GM23338 (cell line): Measurements from ENCODE around the gene TRIM68. TPM values are rescaled to one million over a fixed set of nuclear protein-coding genes. Genes with fewer than 3 reads are reported as not detected.

Experiments used
- ATAC-seq: fragments of 200-7000 bp; cut with Tn5 transposase; 3 replicates; pipeline ENCODE4 v1.9.1; 2020
- DNase-seq: peaks from one replicate; pipeline ENCODE4 v3.0.0-alpha.2; 2015; ENCODE audit warnings: low spot score
- H2AFZ ChIP-seq: fragments of 200-600 bp; sonication (generic); 2 replicates; pipeline ENCODE4 v1.8.0; 2016; ENCODE audit warnings: antibody characterized with exemption, mild to moderate bottlenecking, moderate library complexity
- H3F3A ChIP-seq: fragments of 200-600 bp; sonication (generic); replicated peaks from 2 replicates; pipeline ENCODE4 v1.8.0; 2017; ENCODE audit warnings: antibody characterized with exemption, mixed run types, low read depth
- H3K27ac ChIP-seq: fragments of 200-600 bp; sonication (generic); 2 replicates; pipeline ENCODE4 v1.6.1; 2016; ENCODE audit warnings: low read depth
- H3K27me3 ChIP-seq: fragments of 200-600 bp; sonication (generic); 2 replicates; pipeline ENCODE4 v1.8.0; 2016; ENCODE audit warnings: mild to moderate bottlenecking, mixed run types, moderate library complexity; ENCODE audit not compliant: insufficient read depth
- H3K36me3 ChIP-seq: fragments of 200-600 bp; sonication (generic); 2 replicates; pipeline ENCODE4 v1.8.0; 2016; ENCODE audit warnings: mild to moderate bottlenecking; ENCODE audit not compliant: insufficient read depth
- H3K4me1 ChIP-seq: fragments of 200-600 bp; sonication (generic); 2 replicates; pipeline ENCODE4 v1.8.0; 2016; ENCODE audit warnings: mild to moderate bottlenecking, moderate library complexity; ENCODE audit not compliant: insufficient read depth
- H3K4me2 ChIP-seq: fragments of 200-600 bp; sonication (generic); 2 replicates; pipeline ENCODE4 v1.7.1; 2017; ENCODE audit warnings: mixed run types
- H3K4me3 ChIP-seq: fragments of 200-600 bp; sonication (generic); 2 replicates; pipeline ENCODE4 v1.6.1; 2016; ENCODE audit warnings: mixed run types
- H3K79me2 ChIP-seq: fragments of 200-600 bp; sonication (generic); replicated peaks from 2 replicates; pipeline ENCODE4 v1.8.0; 2017; ENCODE audit warnings: mild to moderate bottlenecking; ENCODE audit not compliant: insufficient read depth
- H3K9me2 ChIP-seq: fragments of 200-600 bp; sonication (generic); 2 replicates; pipeline ENCODE4 v1.8.0; 2017; ENCODE audit not compliant: insufficient read depth
- H4K20me1 ChIP-seq: fragments of 200-600 bp; sonication (generic); replicated peaks from 2 replicates; pipeline ENCODE4 v1.8.0; 2017; ENCODE audit warnings: mild to moderate bottlenecking; ENCODE audit not compliant: insufficient read depth
- H3K27ac Mint-ChIP-seq: 2 replicates; pipeline ENCODE4 v1.8.0; 2020; ENCODE audit warnings: inconsistent platforms, mild to moderate bottlenecking, moderate library complexity, mixed read lengths
- H3K27me3 Mint-ChIP-seq: 3 replicates; pipeline ENCODE4 v1.8.0; 2022; ENCODE audit warnings: low read depth, mild to moderate bottlenecking, moderate library complexity, mixed read lengths, inconsistent platforms; ENCODE audit not compliant: insufficient read depth, poor library complexity
- H3K36me3 Mint-ChIP-seq: 3 replicates; pipeline ENCODE4 v1.8.0; 2021; ENCODE audit warnings: low read depth, mild to moderate bottlenecking, inconsistent platforms, moderate library complexity, mixed read lengths
- H3K4me1 Mint-ChIP-seq: 3 replicates; pipeline ENCODE4 v1.8.0; 2020; ENCODE audit warnings: mild to moderate bottlenecking, inconsistent platforms, mixed read lengths
- H3K4me3 Mint-ChIP-seq: 3 replicates; pipeline ENCODE4 v1.8.0; 2021; ENCODE audit warnings: moderate library complexity, mild to moderate bottlenecking, inconsistent platforms, mixed read lengths
- H3K9me3 Mint-ChIP-seq: 3 replicates; pipeline ENCODE4 v1.8.0; 2020; ENCODE audit warnings: moderate library complexity, mild to moderate bottlenecking, inconsistent platforms, mixed read lengths
- CREB1 ChIP-seq: fragments of 250-450 bp; sonication (Bioruptor Pico); IDR thresholded peaks from 2 replicates; pipeline ENCODE4 v1.5.0; 2020; ENCODE audit warnings: low read depth, mild to moderate bottlenecking, moderate library complexity
- CTCF ChIP-seq, 2 experiments: fragments of 200-600 bp in 1 of 2; sonication (generic) in 1 of 2; conservative IDR thresholded peaks; 2 replicates each; pipeline versions ENCODE4 v1.5.1 to v1.6.1; 2016 to 2017; ENCODE audit warnings: antibody characterized with exemption in 2 of 2, low read depth in 2 of 2, mild to moderate bottlenecking in 2 of 2, moderate library complexity in 1 of 2
- ETS1 ChIP-seq: IDR thresholded peaks from 2 replicates; pipeline ENCODE4 v1.6.1; 2016; ENCODE audit warnings: antibody characterized with exemption
- EZH2 ChIP-seq: fragments of 200-600 bp; sonication (generic); IDR thresholded peaks from one replicate; pipeline ENCODE4 v1.8.0; 2017; ENCODE audit warnings: antibody characterized with exemption, mild to moderate bottlenecking, low read depth; ENCODE audit not compliant: unreplicated experiment
- EZH2phosphoT487 ChIP-seq: fragments of 200-600 bp; sonication (generic); IDR thresholded peaks from one replicate; pipeline ENCODE4 v1.8.1; 2018; ENCODE audit warnings: antibody characterized with exemption; ENCODE audit not compliant: unreplicated experiment
- JUNB ChIP-seq: IDR thresholded peaks from one replicate; pipeline ENCODE4 v1.6.1; 2016; ENCODE audit warnings: antibody characterized with exemption; ENCODE audit not compliant: unreplicated experiment
- NANOG ChIP-seq: IDR thresholded peaks from 2 replicates; pipeline ENCODE4 v1.6.1; 2016; ENCODE audit warnings: antibody characterized with exemption, borderline replicate concordance
- POLR2AphosphoS5 ChIP-seq: IDR thresholded peaks from 2 replicates; pipeline ENCODE4 v1.6.1; 2016; ENCODE audit warnings: antibody characterized with exemption, low read depth
- REST ChIP-seq: IDR thresholded peaks from one replicate; pipeline ENCODE4 v1.6.1; 2018; ENCODE audit warnings: antibody characterized with exemption; ENCODE audit not compliant: unreplicated experiment
- STAT1 ChIP-seq: IDR thresholded peaks from one replicate; pipeline ENCODE4 v1.6.1; 2016; ENCODE audit warnings: antibody characterized with exemption; ENCODE audit not compliant: unreplicated experiment
- ZNF114 ChIP-seq: fragments of 250-450 bp; sonication (Bioruptor Pico); IDR thresholded peaks from 2 replicates; pipeline ENCODE4 v1.5.0; 2020; ENCODE audit warnings: mild to moderate bottlenecking, moderate library complexity
- ZNF331 ChIP-seq: fragments of 250-450 bp; sonication (Bioruptor Pico); IDR thresholded peaks from 2 replicates; pipeline ENCODE4 v1.5.0; 2020; ENCODE audit warnings: low read depth, mild to moderate bottlenecking, moderate library complexity
- ZNF462 ChIP-seq: fragments of 250-450 bp; sonication (Bioruptor Pico); IDR thresholded peaks from 2 replicates; pipeline ENCODE4 v1.5.0; 2020; ENCODE audit warnings: mild to moderate bottlenecking, moderate library complexity
- polyA plus RNA-seq: library from polyadenylated mRNA; unstranded; fragments of >200 nt; fragmentation: Nextera tagmentation; extraction: Ambion mirVana; gene quantifications from 2 replicates; pipeline ENCODE4 v1.2.1, GENCODE V29; 2016
- total RNA-seq: library from RNA; depleted of rRNA; stranded (reverse); fragments of >200 nt; shearing (Covaris generic); gene quantifications from 2 replicates; pipeline ENCODE4 v1.2.3, GENCODE V29; 2014

The TRIM68 gene
- total and polyA plus RNA-seq, 2 experiments from 2014 or later = 1.6 to 5.7 TPM

- no peaks in the 10 kb centered on the region for H3K27me3 ChIP-seq
- ATAC-seq (peak; percentile 45; the same call in 2 of the 3 replicates), DNase-seq (peak; percentile 17)
- 0 out of 2 replicates have a peak, but pooled peaks cover 3% of the 10 kb centered on the region for H3K4me1 ChIP-seq
- no peaks in the 10 kb centered on the region for H3K79me2 ChIP-seq
- no peaks in the 10 kb centered on the region for H3F3A ChIP-seq
- H3K4me3 ChIP-seq = no peak overlapping the region
- no peak overlapping the region for H3K27ac ChIP-seq
- no peaks in the 10 kb centered on the region for H3K36me3 ChIP-seq
- peaks cover 3% of the 10 kb centered on the region for H3K27me3 Mint-ChIP-seq
- peaks cover 19% of the 10 kb centered on the region; the same call in 2 of the 3 replicates for H3K9me3 Mint-ChIP-seq
- H3K9me2 ChIP-seq = peaks cover 19% of the 10 kb centered on the region
- peaks cover 4% of the 10 kb centered on the region; the same call in 1 of the 3 replicates for H3K36me3 Mint-ChIP-seq
- peak overlapping the region; percentile 74 for H2AFZ ChIP-seq
- no peak overlapping the region for H3K4me3 Mint-ChIP-seq
- H3K27ac Mint-ChIP-seq = no peak overlapping the region
- no peaks in the 10 kb centered on the region for H4K20me1 ChIP-seq
- H3K4me2 ChIP-seq = no peak overlapping the region
- H3K4me1 Mint-ChIP-seq = peaks cover 18% of the 10 kb centered on the region; the same call in 2 of the 3 replicates
- no peak for TF ChIP-seq ZNF462 (CRISPR knock-in tag)
- no peak for TF ChIP-seq STAT1
- TF ChIP-seq REST = no peak
- no peak for TF ChIP-seq EZH2phosphoT487
- TF ChIP-seq ZNF331 = no peak
- TF ChIP-seq CTCF (conservative IDR thresholded peaks at IDR 0.05; ENCODE audit: low read depth in 2 of 2) = no peak
- no peak for TF ChIP-seq ETS1
- no peak for TF ChIP-seq EZH2
- TF ChIP-seq CREB1 (CRISPR knock-in tag) = no peak
- no peak for TF ChIP-seq NANOG
- TF ChIP-seq POLR2AphosphoS5 = no peak
- no peak for TF ChIP-seq ZNF114 (CRISPR knock-in tag)
- TF ChIP-seq JUNB = no peak
These were observed 48.2 kb downstream of the TRIM68 start for GRCh38 chr11:4559527-4560440.
